GM21576 (cell line): ENCODE measurements around the gene DUOX1.
"Not testable (repeated sequence)": the region's sequence is repeated elsewhere in the genome, so short reads cannot be mapped to it uniquely, and the experiment has no call there.

ENCODE experiments used
- ATAC-seq: cut with Tn5 transposase; IDR thresholded peaks from one replicate; pipeline ENCODE4 v1.9.1; 2021; ENCODE audit warnings: mild to moderate bottlenecking, moderate library complexity; ENCODE audit not compliant: unreplicated experiment

Gene DUOX1

GRCh38 chr15:45120081-45120972 is 9.5 kb upstream of the DUOX1 start:
- no peak for ATAC-seq

- no peak for ATAC-seq
Measured at GRCh38 chr15:45121020-45121419, 8.8 kb upstream of the DUOX1 start.

GRCh38 chr15:45121706-45122417 is 7.9 kb upstream of the DUOX1 start:
- no peak for ATAC-seq

- no peak for ATAC-seq
Measured at GRCh38 chr15:45122719-45123118, 7.1 kb upstream of the DUOX1 start.

GRCh38 chr15:45123397-45123796 is 6.4 kb upstream of the DUOX1 start:
- ATAC-seq: no peak

GRCh38 chr15:45126535-45127158 is 3.1 kb upstream of the DUOX1 start:
- ATAC-seq: no peak

GRCh38 chr15:45128971-45129639 is 689 bp upstream of the DUOX1 start:
- ATAC-seq: no peak

- ATAC-seq: no peak
Measured at GRCh38 chr15:45130291-45131000, 652 bp downstream of the DUOX1 start.

GRCh38 chr15:45131510-45131909 is 1.7 kb downstream of the DUOX1 start:
- no peak for ATAC-seq

GRCh38 chr15:45132844-45133560 is 3.2 kb downstream of the DUOX1 start:
- ATAC-seq: no peak

- no peak for ATAC-seq
Measured at GRCh38 chr15:45133561-45133920, 3.7 kb downstream of the DUOX1 start.

- no peak for ATAC-seq
Measured at GRCh38 chr15:45134046-45134445, 4.3 kb downstream of the DUOX1 start.

GRCh38 chr15:45134682-45135604 is 5.1 kb downstream of the DUOX1 start:
- ATAC-seq: no peak

GRCh38 chr15:45135705-45136377 is 6.0 kb downstream of the DUOX1 start:
- not testable (repeated sequence) for ATAC-seq

GRCh38 chr15:45136378-45136764 is 6.6 kb downstream of the DUOX1 start:
- ATAC-seq: no peak

- ATAC-seq: no peak
Measured at GRCh38 chr15:45137703-45138102, 7.9 kb downstream of the DUOX1 start.

- no peak for ATAC-seq
Measured at GRCh38 chr15:45138814-45139765, 9.3 kb downstream of the DUOX1 start.
